Sigmoid colon (tissue), 7 donors: ENCODE data around the gene UGT1A10. TPM values are rescaled to one million over a fixed set of nuclear protein-coding genes. Genes with fewer than 3 reads are reported as not detected.

ENCODE experiments used
- DNase-seq: peaks from one replicate; pipeline ENCODE4 v3.0.0-alpha.2; 2019
- H3K27ac ChIP-seq, 4 donors: fragments of 200-600 bp; sonication (generic); one replicate each; pipeline ENCODE4 v1.5.1; 2016 to 2019; ENCODE audit warnings: mild to moderate bottlenecking in 1 of 4
- H3K27me3 ChIP-seq, 3 donors: fragments of 200-600 bp; sonication (generic); one replicate each; pipeline ENCODE4 v1.5.1; 2019; ENCODE audit warnings: mild to moderate bottlenecking in 1 of 3
- H3K36me3 ChIP-seq, 4 donors: fragments of 200-600 bp; sonication (generic); one replicate each; pipeline ENCODE4 v1.5.1; 2016 to 2019
- H3K4me1 ChIP-seq, 4 donors: fragments of 200-600 bp; sonication (generic); one replicate each; pipeline ENCODE4 v1.5.1; 2017 to 2019
- H3K4me3 ChIP-seq, 4 donors: fragments of 200-600 bp; sonication (generic); one replicate each; pipeline ENCODE4 v1.5.1; 2017 to 2019; ENCODE audit warnings: mild to moderate bottlenecking in 2 of 4, moderate library complexity in 1 of 4
- H3K9me3 ChIP-seq, 4 donors: fragments of 200-600 bp in 3 of 4; sonication (generic) in 3 of 4; one replicate each; pipeline versions ENCODE4 v1.5.1 to v1.6.1; 2013 to 2019
- CTCF ChIP-seq, 4 experiments: fragments of 450-650 bp in 3 of 4; fragments of 200-600 bp in 1 of 4; IDR thresholded peaks; one replicate each; pipeline ENCODE4 v1.5.1; 2016 to 2019; ENCODE audit warnings: antibody characterized with exemption in 4 of 4, mild to moderate bottlenecking in 3 of 4, moderate library complexity in 2 of 4
- EP300 ChIP-seq, 4 donors: sonication (generic); formaldehyde crosslinking; IDR thresholded peaks; one replicate each; pipeline ENCODE4 v1.6.1; 2017; ENCODE audit warnings: antibody characterized with exemption in 4 of 4
- POLR2A ChIP-seq, 2 donors: fragments of 450-650 bp; IDR thresholded peaks; one replicate each; pipeline ENCODE4 v1.6.1; 2016; ENCODE audit warnings: antibody characterized with exemption in 2 of 2, mild to moderate bottlenecking in 2 of 2, moderate library complexity in 2 of 2
- POLR2AphosphoS5 ChIP-seq, 4 donors: sonication (generic); formaldehyde crosslinking; IDR thresholded peaks; one replicate each; pipeline ENCODE4 v1.6.1; 2017; ENCODE audit warnings: antibody characterized with exemption in 4 of 4
- WGBS, 2 donors: extraction: QIAGEN DNeasy Blood & Tissue Kit; methylation state at CpG; one replicate each; pipeline ENCODE4 v1.1.7; 2013; 5-methylcytosine and 5-hydroxymethylcytosine counted together
- intact Hi-C: fragments of 100-400 bp; cut with DNase I; formaldehyde crosslinking; loops from one replicate; pipeline ENCODE4 v1.15.1; 2023
- polyA plus RNA-seq, 3 donors: library from polyadenylated mRNA; stranded (reverse); fragments of 200-250 nt; gene quantifications; one replicate each; pipeline ENCODE4 v1.2.3, GENCODE V29; 2013
- total RNA-seq, 4 donors: library from RNA; depleted of rRNA; stranded (reverse); fragments of >200 nt; gene quantifications; one replicate each; pipeline ENCODE4 v1.1.0, GENCODE V29; 2016
- donor health status: healthy with polysubstance abuse.
- donor health status: Bipolar disorder and iron deficiency.
- donor health status: healthy.

The UGT1A10 gene
- total and polyA plus RNA-seq, 7 donors, result 10.8 to 27.3 (median 19.7) TPM; not detected in 4

GRCh38 chr2:233773854-233774253 is 137.6 kb downstream of the UGT1A10 start:
- Histone ChIP-seq H3K27me3 (no peaks in the 10 kb centered on the region), H3K4me1 (no peaks in the 10 kb centered on the region), H3K27ac (no peak overlapping the region), H3K36me3 (no peaks in the 10 kb centered on the region), H3K9me3 (no peaks in the 10 kb centered on the region), H3K4me3 (no peak overlapping the region)
- 92 to 95% methylated on average over 5 of the region's 5 CpGs for whole genome bisulfite sequencing, 2 donors
- intact Hi-C loops, result no loop called here
- DNase-seq, result no peak
- TF ChIP-seq POLR2A (IDR thresholded peaks at IDR 0.05), result no peak
- no peak for TF ChIP-seq EP300 (IDR thresholded peaks at IDR 0.05)
- TF ChIP-seq POLR2AphosphoS5 (IDR thresholded peaks at IDR 0.05), result no peak
- no peak for TF ChIP-seq CTCF (IDR thresholded peaks at IDR 0.05)

GRCh38 chr2:233775414-233775813 is 139.2 kb downstream of the UGT1A10 start:
- H3K27ac ChIP-seq, result no peak overlapping the region
- H3K4me3 ChIP-seq, result no peak overlapping the region
- TF ChIP-seq POLR2A (IDR thresholded peaks at IDR 0.05) (no peak), CTCF (IDR thresholded peaks at IDR 0.05) (no peak), POLR2AphosphoS5 (IDR thresholded peaks at IDR 0.05) (no peak)
- H3K36me3 ChIP-seq, result no peaks in the 10 kb centered on the region
- H3K9me3 ChIP-seq, result no peaks in the 10 kb centered on the region
- H3K27me3 ChIP-seq, result no peaks in the 10 kb centered on the region
- intact Hi-C loops, result no loop called here
- WGBS, 2 donors, result 95 to 96% methylated on average over 6 of the region's 6 CpGs
- DNase-seq, result no peak
- H3K4me1 ChIP-seq, result no peaks in the 10 kb centered on the region

- 87 to 88% methylated on average over 2 of the region's 2 CpGs for WGBS, 2 donors
- Histone ChIP-seq H3K4me1 (no peaks in the 10 kb centered on the region), H3K27ac (no peak within 1 kb of the TSS), H3K4me3 (no peak within 1 kb of the TSS), H3K27me3 (no peaks in the 10 kb centered on the region), H3K36me3 (no peaks in the 10 kb centered on the region), H3K9me3 (no peaks in the 10 kb centered on the region)
- no peak for TF ChIP-seq EP300 (IDR thresholded peaks at IDR 0.05)
- TF ChIP-seq POLR2A (IDR thresholded peaks at IDR 0.05), result no peak
- TF ChIP-seq POLR2AphosphoS5 (IDR thresholded peaks at IDR 0.05), result no peak
- no peak for TF ChIP-seq CTCF (IDR thresholded peaks at IDR 0.05)
- intact Hi-C loops, result no loop called here
- no peak for DNase-seq
Observed at GRCh38 chr2:233778030-233778429, 141.8 kb downstream of the UGT1A10 start, which contains the start of gene MROH2A. TSS of gene MROH2A (plus strand) at chr2:233778330. CDS start at chr2:233779359, 1,029 bp downstream.

GRCh38 chr2:233779722-233780121 is 143.5 kb downstream of the UGT1A10 start:
- H3K4me3 ChIP-seq, result no peak overlapping the region
- no peaks in the 10 kb centered on the region for H3K27me3 ChIP-seq
- H3K36me3 ChIP-seq, result no peaks in the 10 kb centered on the region
- WGBS, 2 donors, result 89 to 92% methylated on average over 4 of the region's 4 CpGs
- no peaks in the 10 kb centered on the region for H3K9me3 ChIP-seq
- intact Hi-C loops, result no loop called here
- TF ChIP-seq EP300 (IDR thresholded peaks at IDR 0.05) (no peak), POLR2AphosphoS5 (IDR thresholded peaks at IDR 0.05) (no peak), CTCF (IDR thresholded peaks at IDR 0.05) (no peak), POLR2A (IDR thresholded peaks at IDR 0.05) (no peak)
- no peak for DNase-seq
- no peaks in the 10 kb centered on the region for H3K4me1 ChIP-seq
- H3K27ac ChIP-seq, result no peak overlapping the region

GRCh38 chr2:233780771-233781170 is 144.5 kb downstream of the UGT1A10 start:
- H3K27ac ChIP-seq, result no peak overlapping the region
- H3K4me1 ChIP-seq, result no peaks in the 10 kb centered on the region
- 67 to 85% methylated on average over 4 of the region's 4 CpGs for WGBS, 2 donors
- H3K4me3 ChIP-seq, result no peak overlapping the region
- intact Hi-C loops, result no loop called here
- no peak for TF ChIP-seq POLR2AphosphoS5 (IDR thresholded peaks at IDR 0.05)
- no peak for TF ChIP-seq POLR2A (IDR thresholded peaks at IDR 0.05)
- TF ChIP-seq CTCF (IDR thresholded peaks at IDR 0.05), result no peak
- no peak for TF ChIP-seq EP300 (IDR thresholded peaks at IDR 0.05)
- no peaks in the 10 kb centered on the region for H3K36me3 ChIP-seq
- H3K9me3 ChIP-seq, result no peaks in the 10 kb centered on the region
- DNase-seq, result no peak
- H3K27me3 ChIP-seq, result no peaks in the 10 kb centered on the region
